Stomach (tissue), 9 donors: ENCODE measurements around the gene UBXN1. TPM values are rescaled to one million over a fixed set of nuclear protein-coding genes. Genes with fewer than 3 reads are reported as not detected.
A peak's percentile ranks its signal among the peaks of the same experiment; 100 is the strongest.

Experiments used
- DNase-seq, 2 donors: peaks; one replicate each; pipeline versions ENCODE4 v3.0.0 to v3.0.0-alpha.2; 2013 to 2019
- H3K27ac ChIP-seq, 5 donors: fragments of 200-600 bp in 4 of 5; sonication (generic) in 4 of 5; one replicate each; pipeline ENCODE4 v1.5.1; 2013 to 2019; ENCODE audit warnings: mild to moderate bottlenecking in 1 of 5, moderate library complexity in 1 of 5
- H3K27me3 ChIP-seq, 3 donors: fragments of 200-600 bp; sonication (generic); one replicate each; pipeline ENCODE4 v1.5.1; 2017 to 2019; ENCODE audit warnings: mixed run types in 1 of 3
- H3K36me3 ChIP-seq, 4 donors: fragments of 200-600 bp; sonication (generic); 1 replicate in 3 of 4; 2 replicates in 1 of 4; pipeline ENCODE4 v1.5.1; 2016 to 2019
- H3K4me1 ChIP-seq, 4 donors: fragments of 200-600 bp; sonication (generic); one replicate each; pipeline ENCODE4 v1.5.1; 2016 to 2019
- H3K4me3 ChIP-seq, 4 donors: fragments of 200-600 bp; sonication (generic) in 3 of 4; one replicate each; pipeline ENCODE4 v1.5.1; 2016 to 2019; ENCODE audit warnings: mild to moderate bottlenecking in 1 of 4
- H3K9me3 ChIP-seq, 4 donors: fragments of 200-600 bp; sonication (generic); one replicate each; pipeline ENCODE4 v1.5.1; 2016 to 2019
- EP300 ChIP-seq: sonication (generic); formaldehyde crosslinking; IDR thresholded peaks from one replicate; pipeline ENCODE4 v1.6.1; 2017; ENCODE audit warnings: antibody characterized with exemption
- POLR2A ChIP-seq, 4 donors: fragments of 450-650 bp; IDR thresholded peaks; one replicate each; pipeline ENCODE4 v1.6.1; 2016; ENCODE audit warnings: antibody characterized with exemption in 4 of 4, control low read depth in 2 of 4, mild to moderate bottlenecking in 1 of 4, moderate library complexity in 1 of 4
- POLR2AphosphoS5 ChIP-seq, 3 donors: sonication (generic); formaldehyde crosslinking; IDR thresholded peaks; one replicate each; pipeline ENCODE4 v1.6.1; 2016; ENCODE audit warnings: antibody characterized with exemption in 3 of 3
- WGBS, 5 donors: extraction: QIAGEN DNeasy Blood & Tissue Kit in 3 of 5; methylation state at CpG; one replicate each; pipeline versions ENCODE4 v1.1.5 to v1.1.7; 2013 to 2018; 5-methylcytosine and 5-hydroxymethylcytosine counted together
- intact Hi-C: fragments of 100-400 bp; cut with DNase I; formaldehyde crosslinking; loops from one replicate; pipeline ENCODE4 v1.15.1; 2023; ENCODE audit warnings: low total_unique reads
- polyA plus RNA-seq, 3 donors: library from polyadenylated mRNA; stranded (reverse); fragments of 200-250 nt; gene quantifications; one replicate each; pipeline ENCODE4 v1.2.3, GENCODE V29; 2013
- total RNA-seq, 5 donors: library from RNA; depleted of rRNA; stranded (reverse); fragments of >200 nt; gene quantifications; one replicate each; pipeline versions ENCODE4 v1.1.0 to v1.2.3, GENCODE V29; 2014 to 2016
- TF ChIP-seq, protein P1 (sequence below), 7 experiments: fragments of 450-650 bp in 4 of 7; fragments of 200-600 bp in 3 of 7; sonication (generic) in 3 of 7; IDR thresholded peaks; one replicate each; pipeline ENCODE4 v1.5.1; 2016 to 2019; ENCODE audit warnings: antibody characterized with exemption in 7 of 7, control low read depth in 2 of 7, mild to moderate bottlenecking in 1 of 7
- donor health status: healthy with polysubstance abuse.
- donor health status: Bipolar disorder and iron deficiency.
- donor health status: healthy.

Gene UBXN1
- total and polyA plus RNA-seq, 8 donors, result 78.6 to 236 (median 163) TPM

DNA sequence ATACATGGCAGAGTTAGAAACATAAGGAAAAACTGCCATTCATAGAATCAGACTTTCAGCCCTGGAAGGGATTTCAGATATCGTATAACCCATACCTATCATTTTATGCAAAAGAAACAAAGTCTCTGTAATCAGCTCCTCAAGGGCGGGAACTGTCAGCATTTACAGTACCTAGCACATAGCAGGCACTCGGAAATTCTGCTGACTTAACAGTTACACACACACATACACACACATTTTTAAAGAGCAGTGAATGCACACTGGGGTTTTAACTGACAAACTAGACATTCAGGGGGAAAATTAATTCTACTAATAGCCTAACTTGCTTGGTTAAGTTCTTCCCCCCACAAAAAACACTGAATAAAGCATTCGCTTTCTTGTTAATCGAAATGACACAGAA lies 37.3 kb upstream of the UBXN1 start:
- no peak for TF ChIP-seq POLR2A (IDR thresholded peaks at IDR 0.05)
- TF ChIP-seq, protein P1, sequence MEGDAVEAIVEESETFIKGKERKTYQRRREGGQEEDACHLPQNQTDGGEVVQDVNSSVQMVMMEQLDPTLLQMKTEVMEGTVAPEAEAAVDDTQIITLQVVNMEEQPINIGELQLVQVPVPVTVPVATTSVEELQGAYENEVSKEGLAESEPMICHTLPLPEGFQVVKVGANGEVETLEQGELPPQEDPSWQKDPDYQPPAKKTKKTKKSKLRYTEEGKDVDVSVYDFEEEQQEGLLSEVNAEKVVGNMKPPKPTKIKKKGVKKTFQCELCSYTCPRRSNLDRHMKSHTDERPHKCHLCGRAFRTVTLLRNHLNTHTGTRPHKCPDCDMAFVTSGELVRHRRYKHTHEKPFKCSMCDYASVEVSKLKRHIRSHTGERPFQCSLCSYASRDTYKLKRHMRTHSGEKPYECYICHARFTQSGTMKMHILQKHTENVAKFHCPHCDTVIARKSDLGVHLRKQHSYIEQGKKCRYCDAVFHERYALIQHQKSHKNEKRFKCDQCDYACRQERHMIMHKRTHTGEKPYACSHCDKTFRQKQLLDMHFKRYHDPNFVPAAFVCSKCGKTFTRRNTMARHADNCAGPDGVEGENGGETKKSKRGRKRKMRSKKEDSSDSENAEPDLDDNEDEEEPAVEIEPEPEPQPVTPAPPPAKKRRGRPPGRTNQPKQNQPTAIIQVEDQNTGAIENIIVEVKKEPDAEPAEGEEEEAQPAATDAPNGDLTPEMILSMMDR (IDR thresholded peaks at IDR 0.05), result no peak
- no peak for TF ChIP-seq POLR2AphosphoS5 (IDR thresholded peaks at IDR 0.05)
- TF ChIP-seq EP300, result no peak
- Histone ChIP-seq H3K4me3 (no peak overlapping the region), H3K36me3 (peaks cover 91 to 99% (median 98%) of the 10 kb centered on the region in 4 donors), H3K27ac (peak overlapping the region in 2 of 5 donors; percentile 63 to 81), H3K9me3 (no peaks in the 10 kb centered on the region), H3K27me3 (no peaks in the 10 kb centered on the region), H3K4me1 (peaks cover 42 to 87% (median 60%) of the 10 kb centered on the region in 4 donors)
- no peak for DNase-seq
- intact Hi-C loops, result no loop called here
- WGBS, 5 donors, result 77 to 87% (median 81%) methylated on average over 5 of the region's 5 CpGs

DNA sequence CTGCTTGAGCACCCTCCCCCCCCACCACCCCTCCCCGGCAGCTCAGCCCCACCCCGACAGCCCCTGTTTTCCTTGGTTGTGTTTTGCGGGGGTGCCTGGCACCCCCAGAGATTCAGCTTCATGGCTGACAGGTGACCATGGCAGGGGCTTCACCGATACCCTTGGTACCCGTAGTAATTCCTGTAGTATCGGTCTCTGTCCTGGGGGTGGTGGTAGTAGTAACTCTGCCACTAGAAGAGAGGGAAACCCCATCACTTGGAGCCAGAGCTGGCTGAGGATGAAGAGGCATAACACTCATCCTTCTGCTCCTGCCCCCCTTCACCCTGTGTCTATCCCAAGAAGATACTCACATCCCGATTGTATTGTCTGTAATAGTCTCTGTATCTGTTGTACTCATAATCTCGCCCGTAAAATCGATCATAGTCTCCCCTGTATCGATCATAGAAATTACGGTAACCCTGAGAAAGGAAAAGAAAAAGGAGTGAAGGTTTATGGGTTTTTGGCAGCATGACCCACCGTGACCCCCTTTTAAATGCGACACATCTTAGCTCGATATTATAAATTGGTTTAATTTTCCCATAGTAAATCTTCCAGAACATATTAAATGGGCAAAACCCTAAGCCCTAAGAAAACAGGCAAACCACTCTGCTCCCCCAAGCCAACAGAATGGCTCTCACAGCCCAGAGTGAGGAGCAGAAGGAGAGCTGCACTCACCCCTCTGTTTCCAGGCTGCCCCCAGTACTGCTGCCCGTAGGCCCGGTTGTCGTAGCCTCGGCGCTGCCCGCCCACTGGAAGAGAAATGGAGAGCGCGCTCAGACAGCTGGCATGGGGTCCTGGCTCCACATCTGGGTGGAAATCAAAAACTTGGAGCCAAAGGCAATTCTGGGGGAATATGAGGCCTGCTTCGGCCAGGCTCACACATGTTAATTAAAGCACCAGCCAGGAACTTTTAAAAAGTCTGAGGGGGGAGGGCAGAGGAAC lies 36.6 kb upstream of the UBXN1 start:
- intact Hi-C loops, result no loop called here
- Histone ChIP-seq H3K9me3 (no peaks in the 10 kb centered on the region), H3K36me3 (peaks cover 85 to 99% (median 98%) of the 10 kb centered on the region in 4 donors), H3K4me1 (peaks cover 43 to 95% (median 66%) of the 10 kb centered on the region in 4 donors), H3K4me3 (no peak overlapping the region), H3K27ac (peak overlapping the region; percentile 35 to 81 (median 63)), H3K27me3 (no peaks in the 10 kb centered on the region)
- no peak for DNase-seq
- TF ChIP-seq POLR2A (IDR thresholded peaks at IDR 0.05), result no peak
- TF ChIP-seq EP300, result no peak
- TF ChIP-seq, protein P1 (IDR thresholded peaks at IDR 0.05), result no peak
- TF ChIP-seq POLR2AphosphoS5 (IDR thresholded peaks at IDR 0.05), result no peak
- WGBS, 5 donors, result 87 to 91% (median 88%) methylated on average over 24 of the region's 24 CpGs

DNA sequence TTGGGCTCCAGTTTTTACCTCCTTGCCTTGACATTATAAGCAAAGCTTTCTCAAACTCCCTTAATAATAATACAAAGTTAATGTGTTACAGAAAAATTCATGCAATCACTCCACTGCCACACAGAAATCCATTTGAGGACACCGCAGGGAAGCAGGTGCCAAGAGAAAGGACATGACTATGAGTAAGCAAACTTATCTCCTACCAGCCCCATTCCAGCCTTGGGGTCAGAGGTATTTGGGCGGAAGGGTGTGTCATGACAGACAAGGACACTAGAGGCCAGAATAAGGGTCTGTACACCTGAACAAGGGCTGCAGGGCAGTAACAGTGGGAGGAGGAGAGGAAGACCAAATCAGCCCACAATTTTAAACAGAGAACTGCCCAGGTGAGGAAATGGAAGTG lies 34.5 kb upstream of the UBXN1 start:
- Histone ChIP-seq H3K27ac (peak overlapping the region; percentile 43 to 81 (median 63)), H3K4me3 (no peak overlapping the region), H3K9me3 (no peaks in the 10 kb centered on the region), H3K36me3 (peaks cover 64 to 80% (median 78%) of the 10 kb centered on the region in 4 donors), H3K4me1 (peaks cover 46 to 93% (median 69%) of the 10 kb centered on the region in 4 donors), H3K27me3 (no peaks in the 10 kb centered on the region)
- intact Hi-C loops, result no loop called here
- WGBS, 5 donors, result 24 to 63% (median 38%) methylated on average over 2 of the region's 2 CpGs
- peak; percentile 60 to 77 for DNase-seq
- TF ChIP-seq POLR2A (IDR thresholded peaks at IDR 0.05) (no peak), EP300 (no peak), POLR2AphosphoS5 (IDR thresholded peaks at IDR 0.05) (peak in 1 of 3 donors; percentile 55)
- TF ChIP-seq, protein P1 (IDR thresholded peaks at IDR 0.05), result no peak

DNA sequence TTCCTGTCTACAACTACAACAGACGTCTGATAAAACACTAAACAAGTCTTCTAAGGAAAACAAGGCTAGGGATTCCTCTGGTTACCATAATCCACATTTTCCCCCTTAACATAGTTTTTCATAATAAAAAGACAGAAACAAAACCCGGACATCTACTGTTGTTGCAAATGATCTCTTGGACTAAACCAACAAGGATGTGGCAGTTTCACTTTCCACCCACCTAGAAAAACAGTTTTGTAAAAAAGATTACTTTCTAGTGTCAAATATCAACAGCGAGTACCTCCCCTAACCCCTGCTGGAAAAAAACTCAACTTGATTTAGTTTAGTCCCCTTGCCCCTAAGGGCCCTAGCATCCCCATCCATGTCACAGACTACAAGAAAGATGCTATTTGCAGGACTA lies 34.0 kb upstream of the UBXN1 start:
- H3K36me3 ChIP-seq, result peaks cover 60 to 75% (median 73%) of the 10 kb centered on the region in 4 donors
- peak overlapping the region in 4 of 5 donors; percentile 61 to 81 (median 68) for H3K27ac ChIP-seq
- WGBS, 5 donors, result 33 to 39% (median 35%) methylated on average over 3 of the region's 3 CpGs
- no peaks in the 10 kb centered on the region for H3K9me3 ChIP-seq
- no peaks in the 10 kb centered on the region for H3K27me3 ChIP-seq
- H3K4me3 ChIP-seq, result no peak overlapping the region
- H3K4me1 ChIP-seq, result peaks cover 42 to 93% (median 72%) of the 10 kb centered on the region in 4 donors
- intact Hi-C loops, result no loop called here
- no peak for DNase-seq
- TF ChIP-seq POLR2AphosphoS5 (IDR thresholded peaks at IDR 0.05), result no peak
- no peak for TF ChIP-seq POLR2A (IDR thresholded peaks at IDR 0.05)
- TF ChIP-seq, protein P1 (IDR thresholded peaks at IDR 0.05), result no peak
- TF ChIP-seq EP300, result no peak
